Measurements from ENCODE around the gene DUOX1. TPM values are rescaled to one million over a fixed set of nuclear protein-coding genes. Genes with fewer than 3 reads are reported as not detected.
A peak's percentile ranks its signal among the peaks of the same experiment; 100 is the strongest.

DUOX1 gene
- total RNA-seq, 2 donors from 2014 or later: 0.45 to 0.96 TPM

- Histone ChIP-seq H3K9ac (ENCODE audit: low read depth in 2 of 2, low read length in 2 of 2) (no peak overlapping the region), H3K4me3 (no peak overlapping the region), H3K36me3 (no peaks in the 10 kb centered on the region), H3K27me3 (no peaks in the 10 kb centered on the region), H3K27ac (no peak overlapping the region), H3K4me1 (no peaks in the 10 kb centered on the region), H3K9me3 (no peaks in the 10 kb centered on the region)
- no peak for TF ChIP-seq CTCF (IDR thresholded peaks at IDR 0.05)
- DNase-seq: no peak
- intact Hi-C loops (cut with DNase I): loop anchor here (5.0 to 10.0 kb wide), 2 partner anchors 37 to 230 kb away; no protein-coding TSS in a partner anchor
Observed at GRCh38 chr15:45164914-45165313, 35.1 kb downstream of the DUOX1 start.

- peak overlapping the region in 1 of 2 donors; percentile 2 for H3K9ac ChIP-seq (ENCODE audit: low read depth in 2 of 2, low read length in 2 of 2)
- H3K9me3 ChIP-seq: no peaks in the 10 kb centered on the region
- intact Hi-C loops (cut with DNase I): loop anchor here (5.0 to 10.0 kb wide), 2 partner anchors 37 to 229 kb away; no protein-coding TSS in a partner anchor
- no peaks in the 10 kb centered on the region for H3K4me1 ChIP-seq
- H3K4me3 ChIP-seq: no peak overlapping the region
- no peak for DNase-seq
- H3K27ac ChIP-seq: no peak overlapping the region
- no peaks in the 10 kb centered on the region for H3K27me3 ChIP-seq
- no peak for TF ChIP-seq CTCF (IDR thresholded peaks at IDR 0.05)
- H3K36me3 ChIP-seq: no peaks in the 10 kb centered on the region
Observed at GRCh38 chr15:45165536-45165935, 35.7 kb downstream of the DUOX1 start.

GRCh38 chr15:45166834-45167630 is 37.2 kb downstream of the DUOX1 start:
- no peaks in the 10 kb centered on the region for H3K36me3 ChIP-seq
- peak; percentile 57 for TF ChIP-seq CTCF (IDR thresholded peaks at IDR 0.05)
- intact Hi-C loops (cut with DNase I): loop anchor here (5.0 to 10.0 kb wide), 2 partner anchors 35 to 228 kb away; no protein-coding TSS in a partner anchor
- peak overlapping the region; percentile 65 for H3K4me3 ChIP-seq
- peak overlapping the region; percentile 86 to 93 for H3K9ac ChIP-seq (ENCODE audit: low read depth in 2 of 2, low read length in 2 of 2)
- H3K9me3 ChIP-seq: no peaks in the 10 kb centered on the region
- H3K4me1 ChIP-seq: no peaks in the 10 kb centered on the region
- peak; percentile 86 for DNase-seq
- H3K27me3 ChIP-seq: no peaks in the 10 kb centered on the region
- peak overlapping the region; percentile 97 for H3K27ac ChIP-seq

GRCh38 chr15:45167631-45168205 is 37.9 kb downstream of the DUOX1 start:
- Histone ChIP-seq H3K4me3 (peak overlapping the region; percentile 65), H3K4me1 (no peaks in the 10 kb centered on the region)
- intact Hi-C loops (cut with DNase I): loop anchor here (5.0 to 10.0 kb wide), 2 partner anchors 35 to 227 kb away; no protein-coding TSS in a partner anchor

More at GRCh38 chr15:45167631-45168205, 37.9 kb downstream of the DUOX1 start:
- Histone ChIP-seq H3K27me3 (no peaks in the 10 kb centered on the region), H3K27ac (peak overlapping the region; percentile 97), H3K9me3 (no peaks in the 10 kb centered on the region), H3K9ac (ENCODE audit: low read depth in 2 of 2, low read length in 2 of 2) (peak overlapping the region; percentile 86 to 93), H3K36me3 (no peaks in the 10 kb centered on the region)
- no peak for DNase-seq
- TF ChIP-seq CTCF (IDR thresholded peaks at IDR 0.05): no peak
